Measurements from ENCODE around the gene LGALS7B.

- TF ChIP-seq CTCF (IDR thresholded peaks at IDR 0.05; ENCODE audit: insufficient read depth, low read length, poor library complexity, severe bottlenecking) (no peak), EZH2phosphoT487 (conservative IDR thresholded peaks at IDR 0.05; ENCODE audit: low read length) (no peak)
Observed at GRCh38 chr19:38817081-38817480, 28.1 kb downstream of the LGALS7B start.
